ENCODE measurements around the gene CSH1. TPM values are rescaled to one million over a fixed set of nuclear protein-coding genes. Genes with fewer than 3 reads are reported as not detected.
"Not testable (repeated sequence)": the region's sequence is repeated elsewhere in the genome, so short reads cannot be mapped to it uniquely, and the experiment has no call there.

CSH1 gene
- total RNA-seq, 2 experiments from 2014 or later = not detected

DNA sequence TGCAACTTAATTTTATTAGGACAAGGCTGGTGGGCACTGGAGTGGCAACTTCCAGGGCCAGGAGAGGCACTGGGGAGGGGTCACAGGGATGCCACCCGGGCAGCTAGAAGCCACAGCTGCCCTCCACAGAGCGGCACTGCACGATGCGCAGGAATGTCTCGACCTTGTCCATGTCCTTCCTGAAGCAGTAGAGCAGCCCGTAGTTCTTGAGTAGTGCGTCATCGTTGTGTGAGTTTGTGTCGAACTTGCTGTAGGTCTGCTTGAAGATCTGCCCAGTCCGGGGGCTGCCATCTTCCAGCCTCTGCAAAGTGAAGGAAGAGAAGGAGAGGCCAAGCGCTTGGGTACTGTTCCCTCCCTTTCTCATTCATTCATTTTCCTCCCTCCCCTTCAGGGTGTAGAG, 20.8 kb upstream of the CSH1 start:
- H3K4me3 Mint-ChIP-seq; H3K27ac Mint-ChIP-seq; H3K36me3 Mint-ChIP-seq (ENCODE audit: low read depth); H3K4me1 Mint-ChIP-seq (ENCODE audit: low read depth); POLR2A ChIA-PET; H3K9me3 Mint-ChIP-seq (ENCODE audit: insufficient read depth); DNase-seq; ATAC-seq: not testable (repeated sequence)
- CTCF ChIA-PET = interaction anchor here (1.5 to 5.8 kb wide), 8 partner anchors 29 to 216 kb away, joined by 6 to 114 read pairs (median 64); partner anchors contain the start of gene ICAM2
- H3K27me3 Mint-ChIP-seq (ENCODE audit: low read depth) = peaks cover 13% of the 10 kb centered on the region

DNA sequence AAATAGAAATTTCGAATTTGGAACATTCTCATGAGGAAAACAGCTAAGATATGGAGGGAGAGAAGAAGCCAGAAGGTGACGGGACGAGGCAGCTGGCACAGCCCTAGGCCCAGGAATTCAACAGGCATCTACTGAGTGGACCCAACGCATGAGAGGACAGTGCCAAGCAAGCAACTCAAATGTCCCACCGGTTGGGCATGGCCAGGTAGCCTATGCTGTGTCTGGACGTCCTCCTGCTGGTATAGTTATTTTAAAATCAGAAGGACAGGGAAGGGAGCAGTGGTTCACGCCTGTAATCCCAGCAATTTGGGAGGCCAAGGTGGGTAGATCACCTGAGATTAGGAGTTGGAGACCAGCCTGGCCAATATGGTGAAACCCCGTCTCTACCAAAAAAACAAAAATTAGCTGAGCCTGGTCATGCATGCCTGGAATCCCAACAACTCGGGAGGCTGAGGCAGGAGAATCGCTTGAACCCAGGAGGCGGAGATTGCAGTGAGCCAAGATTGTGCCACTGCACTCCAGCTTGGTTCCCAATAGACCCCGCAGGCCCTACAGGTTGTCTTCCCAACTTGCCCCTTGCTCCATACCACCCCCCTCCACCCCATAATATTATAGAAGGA, 20.3 kb upstream of the CSH1 start:
- no peak overlapping the region for H3K27ac Mint-ChIP-seq
- no peak for DNase-seq

DNA sequence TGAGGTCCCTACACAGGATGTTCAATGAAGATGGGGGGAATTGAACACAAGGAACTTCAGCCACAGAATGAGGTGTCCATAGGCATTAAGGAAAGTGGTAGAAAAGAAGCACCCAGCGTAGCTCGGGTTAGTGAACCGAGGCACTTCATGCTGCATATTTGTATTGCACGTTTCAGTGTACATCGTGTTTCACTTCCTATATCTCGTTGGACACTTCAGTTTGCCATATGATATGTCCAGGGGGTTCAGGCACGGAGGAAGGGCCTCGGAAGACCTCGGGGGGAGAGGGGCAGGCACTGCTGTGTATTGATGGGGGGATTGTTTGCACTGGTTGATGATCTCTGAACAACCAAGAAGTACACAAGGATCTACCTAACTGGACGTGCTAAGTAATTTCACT, 19.4 kb upstream of the CSH1 start:
- POLR2A ChIA-PET; H3K4me1 Mint-ChIP-seq (ENCODE audit: low read depth); ATAC-seq; H3K36me3 Mint-ChIP-seq (ENCODE audit: low read depth); H3K4me3 Mint-ChIP-seq; DNase-seq; H3K9me3 Mint-ChIP-seq (ENCODE audit: insufficient read depth); H3K27ac Mint-ChIP-seq; H3K27me3 Mint-ChIP-seq (ENCODE audit: low read depth): not testable (repeated sequence)
- CTCF ChIA-PET = interaction anchor here (0.9 to 5.8 kb wide), 3 partner anchors 31 to 218 kb away, joined by 7 to 60 read pairs (median 10); no protein-coding TSS in a partner anchor

More for the DNA sequence above, 20.3 kb upstream of the CSH1 start:
- Mint-ChIP-seq H3K4me3 (no peak overlapping the region), H3K4me1 (ENCODE audit: low read depth) (peaks cover 8% of the 10 kb centered on the region), H3K36me3 (ENCODE audit: low read depth) (no peaks in the 10 kb centered on the region), H3K27me3 (ENCODE audit: low read depth) (peaks cover 9% of the 10 kb centered on the region), H3K9me3 (ENCODE audit: insufficient read depth) (no peaks in the 10 kb centered on the region)
- ATAC-seq = no peak
- POLR2A ChIA-PET = no interaction called here
- CTCF ChIA-PET = interaction anchor here (1.9 to 5.8 kb wide), 4 partner anchors 30 to 217 kb away, joined by 10 to 114 read pairs (median 64); partner anchors contain the start of gene ICAM2

DNA sequence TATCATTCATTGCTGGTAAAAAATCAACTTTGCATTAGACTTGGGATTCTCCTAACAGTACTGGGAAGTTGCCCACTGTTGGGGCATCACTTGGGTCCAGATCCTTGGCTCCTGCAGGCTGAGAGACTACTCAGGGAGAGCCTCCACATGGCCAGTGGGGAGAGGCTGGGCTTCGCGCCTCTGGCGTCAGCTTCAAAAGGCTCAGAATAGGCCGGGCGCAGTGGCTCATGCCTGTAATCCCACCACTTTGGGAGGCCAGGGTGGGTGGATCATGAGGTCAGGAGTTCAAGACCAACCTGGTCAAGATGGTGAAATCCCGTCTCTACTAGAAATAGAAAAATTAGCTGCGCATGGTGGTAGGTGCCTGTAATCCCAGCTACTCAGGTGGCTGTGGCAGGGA, 18.1 kb upstream of the CSH1 start:
- DNase-seq = no peak
- Mint-ChIP-seq H3K27ac (no peak overlapping the region), H3K27me3 (ENCODE audit: low read depth) (peaks cover 5% of the 10 kb centered on the region), H3K4me3 (no peak overlapping the region), H3K36me3 (ENCODE audit: low read depth) (no peaks in the 10 kb centered on the region), H3K9me3 (ENCODE audit: insufficient read depth) (no peaks in the 10 kb centered on the region), H3K4me1 (ENCODE audit: low read depth) (peaks cover 5% of the 10 kb centered on the region)
- ChIA-PET CTCF (interaction anchor here (1.0 to 4.3 kb wide), 4 partner anchors 9 to 217 kb away, joined by 3 to 48 read pairs (median 4); partner anchors contain the start of gene ERN1), POLR2A (no interaction called here)
- no peak for ATAC-seq

DNA sequence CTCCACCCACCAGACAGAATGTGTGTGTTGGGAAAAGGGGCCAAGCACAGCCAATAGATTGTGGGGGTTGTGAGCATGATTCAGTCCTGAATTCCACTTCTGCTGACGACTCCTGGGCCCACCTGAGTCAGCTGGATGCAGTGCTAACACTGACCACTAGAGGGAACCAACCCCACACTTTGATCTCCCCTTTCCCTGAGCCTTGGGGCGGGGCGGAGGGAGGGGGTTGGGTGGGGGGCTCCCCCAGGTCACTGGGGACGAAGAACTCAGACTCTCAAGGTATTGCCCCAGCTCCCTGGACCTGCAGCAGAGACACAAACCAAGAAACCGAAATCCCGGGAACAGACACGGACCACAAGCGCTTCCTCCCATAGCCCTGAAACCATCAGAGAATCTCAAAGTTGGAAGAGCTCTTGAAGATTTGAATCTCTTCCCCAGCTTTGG, 15.3 kb upstream of the CSH1 start:
- H3K9me3 Mint-ChIP-seq (ENCODE audit: insufficient read depth) = no peaks in the 10 kb centered on the region
- H3K4me3 Mint-ChIP-seq = no peak overlapping the region
- ChIA-PET POLR2A (no interaction called here), CTCF (interaction anchor here (0.7 to 4.3 kb wide), 25 partner anchors 8 to 286 kb away, joined by 3 to 48 read pairs (median 3); partner anchors contain the start of genes ERN1, GH1, ICAM2 and PRR29)
- ATAC-seq = peak; percentile 72
- DNase-seq = peak; percentile 74
- H3K27ac Mint-ChIP-seq = no peak overlapping the region
- H3K27me3 Mint-ChIP-seq (ENCODE audit: low read depth) = peaks cover 16% of the 10 kb centered on the region
- H3K36me3 Mint-ChIP-seq (ENCODE audit: low read depth) = no peaks in the 10 kb centered on the region
- H3K4me1 Mint-ChIP-seq (ENCODE audit: low read depth) = no peaks in the 10 kb centered on the region

DNA sequence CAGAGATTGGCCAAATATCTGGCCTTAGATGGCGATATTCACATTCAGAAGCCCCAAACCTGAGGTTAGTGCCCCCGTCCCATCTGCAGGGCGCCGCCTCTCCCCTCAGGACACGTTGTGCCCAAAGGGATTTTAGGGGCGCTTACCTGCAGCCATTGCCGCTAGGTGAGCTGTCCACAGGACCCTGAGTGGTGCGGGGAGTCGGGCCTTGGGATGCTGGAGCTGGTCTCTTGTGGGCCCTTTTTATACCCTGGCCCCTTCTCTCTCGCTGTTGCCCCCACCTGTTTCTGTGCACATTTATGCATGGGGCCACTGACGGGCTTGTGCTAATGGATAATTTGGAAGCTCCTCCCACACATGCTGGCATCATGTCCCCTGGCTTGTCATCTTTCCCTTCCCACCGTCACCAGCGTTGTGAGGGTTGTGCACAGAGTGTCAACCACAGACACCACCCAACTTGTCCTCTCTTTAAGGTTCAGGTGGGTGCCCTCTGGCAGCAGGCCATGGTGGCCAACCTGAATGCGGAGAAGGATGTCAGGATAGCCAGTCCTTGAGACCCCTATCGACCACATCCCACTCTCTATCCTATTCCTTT, 14.8 kb upstream of the CSH1 start, which contains the start of gene CSHL1:
CSHL1 (minus strand) TSS at position 218 of the 595 bp plus-strand sequence; CDS start at position 156, 62 bp downstream.
- Mint-ChIP-seq H3K27me3 (ENCODE audit: low read depth) (peaks cover 17% of the 10 kb centered on the region), H3K36me3 (ENCODE audit: low read depth) (no peaks in the 10 kb centered on the region), H3K4me1 (ENCODE audit: low read depth) (no peaks in the 10 kb centered on the region), H3K27ac (no peak within 1 kb of the TSS), H3K4me3 (no peak within 1 kb of the TSS), H3K9me3 (ENCODE audit: insufficient read depth) (no peaks in the 10 kb centered on the region)
- DNase-seq (no peak), ATAC-seq (no peak)
- ChIA-PET POLR2A (no interaction called here), CTCF (interaction anchor here (0.7 to 4.3 kb wide), 23 partner anchors 8 to 287 kb away, joined by 3 to 48 read pairs (median 4); partner anchors contain the start of genes ERN1, GH1, ICAM2 and PRR29)

DNA sequence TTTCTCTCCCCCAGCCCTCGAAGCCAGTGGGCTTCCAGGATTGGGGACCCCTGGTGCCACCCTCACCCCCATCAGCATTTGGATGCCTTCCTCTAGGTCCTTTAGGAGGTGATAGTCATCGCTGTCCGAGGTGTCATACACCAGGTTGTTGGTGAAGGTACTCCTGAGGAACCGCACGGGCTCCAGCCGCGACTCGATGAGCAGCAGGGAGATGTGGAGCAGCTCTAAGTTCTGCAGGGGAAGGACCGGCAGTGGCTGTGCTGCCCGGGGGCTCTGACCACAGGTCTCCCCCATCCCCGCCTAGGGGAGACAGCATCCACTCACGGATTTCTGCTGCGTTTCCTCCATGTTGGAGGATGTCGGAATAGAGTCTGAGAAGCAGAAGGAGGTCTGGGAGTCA, 13.7 kb upstream of the CSH1 start:
- H3K4me3 Mint-ChIP-seq = no peak overlapping the region
- no peaks in the 10 kb centered on the region for H3K36me3 Mint-ChIP-seq (ENCODE audit: low read depth)
- no peaks in the 10 kb centered on the region for H3K4me1 Mint-ChIP-seq (ENCODE audit: low read depth)
- H3K9me3 Mint-ChIP-seq (ENCODE audit: insufficient read depth) = no peaks in the 10 kb centered on the region
- no peak overlapping the region for H3K27ac Mint-ChIP-seq
- peaks cover 14% of the 10 kb centered on the region for H3K27me3 Mint-ChIP-seq (ENCODE audit: low read depth)
- ChIA-PET CTCF (interaction anchor here (0.6 to 4.3 kb wide), 9 partner anchors 9 to 222 kb away, joined by 3 to 48 read pairs (median 5); partner anchors contain the start of genes ERN1, GH1 and ICAM2), POLR2A (no interaction called here)
- DNase-seq (no peak), ATAC-seq (no peak)

DNA sequence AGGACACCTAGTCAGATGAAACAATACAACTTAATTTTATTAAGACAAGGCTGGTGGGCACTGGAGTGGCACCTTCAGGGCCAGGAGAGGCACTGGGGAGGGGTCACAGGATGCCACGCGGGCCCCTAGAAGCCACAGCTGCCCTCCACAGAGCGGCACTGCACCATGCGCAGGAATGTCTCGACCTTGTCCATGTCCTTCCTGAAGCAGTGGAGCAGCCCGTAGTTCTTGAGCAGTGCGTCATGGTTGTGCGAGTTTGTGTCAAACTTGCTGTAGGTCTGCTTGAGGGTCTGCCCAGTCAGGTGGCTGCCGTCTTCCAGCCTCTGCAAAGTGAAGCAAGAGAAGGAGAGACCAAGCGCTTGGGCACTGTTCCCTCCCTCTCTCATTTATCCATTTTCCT, 13.2 kb upstream of the CSH1 start:
- H3K27me3 Mint-ChIP-seq (ENCODE audit: low read depth) = peaks cover 14% of the 10 kb centered on the region
- DNase-seq; H3K4me1 Mint-ChIP-seq (ENCODE audit: low read depth); POLR2A ChIA-PET; H3K4me3 Mint-ChIP-seq; ATAC-seq; H3K27ac Mint-ChIP-seq; H3K36me3 Mint-ChIP-seq (ENCODE audit: low read depth); H3K9me3 Mint-ChIP-seq (ENCODE audit: insufficient read depth): not testable (repeated sequence)
- CTCF ChIA-PET = interaction anchor here (3.7 kb wide), 1 partner anchor 119 kb away, joined by 30 read pairs; no protein-coding TSS in a partner anchor

DNA sequence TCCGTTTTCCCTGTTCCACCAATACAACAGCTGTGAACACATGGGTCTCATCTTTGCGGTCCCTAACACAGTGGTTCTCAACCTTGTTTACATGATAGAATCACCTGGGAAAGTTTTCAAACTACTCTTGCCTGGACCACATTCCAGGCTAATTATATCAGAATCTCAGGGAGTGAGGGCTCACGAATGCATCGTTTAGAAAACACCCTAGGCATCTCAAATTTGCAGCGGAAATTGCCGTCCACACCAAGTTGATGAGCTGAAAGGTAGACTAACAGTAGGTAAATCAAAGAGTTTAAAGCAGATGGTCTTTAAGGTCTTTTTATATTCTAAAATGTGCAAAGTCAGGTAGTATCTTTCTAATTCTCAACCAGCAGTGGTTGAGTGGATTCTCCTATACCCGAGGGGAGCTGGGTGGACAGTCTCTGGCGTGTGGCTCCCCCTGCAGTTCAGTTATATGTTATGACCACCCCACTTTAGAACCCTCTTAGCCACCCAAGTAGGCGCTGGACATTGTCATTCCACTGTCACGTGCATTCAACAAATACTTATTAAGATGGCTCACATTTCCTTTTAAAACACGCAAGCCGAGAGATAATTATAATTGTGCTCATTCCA, 10.9 kb upstream of the CSH1 start:
- H3K4me3 Mint-ChIP-seq; POLR2A ChIA-PET; H3K9me3 Mint-ChIP-seq (ENCODE audit: insufficient read depth); H3K36me3 Mint-ChIP-seq (ENCODE audit: low read depth); H3K27ac Mint-ChIP-seq; H3K4me1 Mint-ChIP-seq (ENCODE audit: low read depth): not testable (repeated sequence)
- peaks cover 24% of the 10 kb centered on the region for H3K27me3 Mint-ChIP-seq (ENCODE audit: low read depth)
- peak; percentile 61 for ATAC-seq
- CTCF ChIA-PET = interaction anchor here (1.1 to 2.9 kb wide), 6 partner anchors 12 to 120 kb away, joined by 3 to 11 read pairs (median 5); partner anchors contain the start of gene GH1
- peak; percentile 44 for DNase-seq

DNA sequence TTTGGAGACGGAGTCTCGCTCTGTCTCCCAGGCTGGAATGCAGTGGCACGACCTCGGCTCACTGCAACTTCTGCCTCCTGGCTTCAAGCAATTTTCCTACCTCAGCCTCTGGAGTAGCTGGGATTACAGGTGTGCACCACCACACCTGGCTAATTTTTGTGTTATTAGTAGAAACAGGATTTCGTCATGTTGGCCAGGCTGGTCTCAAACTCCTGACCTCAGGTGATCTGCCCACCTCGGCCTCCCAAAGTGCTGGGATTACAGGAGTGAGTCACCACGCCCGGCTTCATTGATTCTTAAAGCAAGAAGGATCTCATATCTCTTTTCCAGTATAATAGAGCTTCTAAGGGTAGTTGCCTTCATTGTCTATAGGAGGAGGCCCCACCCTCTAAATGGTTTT, 8.4 kb upstream of the CSH1 start:
- ATAC-seq; POLR2A ChIA-PET; H3K4me3 Mint-ChIP-seq; DNase-seq; H3K27ac Mint-ChIP-seq; H3K36me3 Mint-ChIP-seq (ENCODE audit: low read depth); H3K4me1 Mint-ChIP-seq (ENCODE audit: low read depth); H3K9me3 Mint-ChIP-seq (ENCODE audit: insufficient read depth): not testable (repeated sequence)
- H3K27me3 Mint-ChIP-seq (ENCODE audit: low read depth) = peaks cover 35% of the 10 kb centered on the region
- CTCF ChIA-PET = interaction anchor here (0.7 to 4.0 kb wide), 9 partner anchors 10 to 229 kb away, joined by 3 to 31 read pairs (median 8); partner anchors contain the start of genes CD79B and GH1

DNA sequence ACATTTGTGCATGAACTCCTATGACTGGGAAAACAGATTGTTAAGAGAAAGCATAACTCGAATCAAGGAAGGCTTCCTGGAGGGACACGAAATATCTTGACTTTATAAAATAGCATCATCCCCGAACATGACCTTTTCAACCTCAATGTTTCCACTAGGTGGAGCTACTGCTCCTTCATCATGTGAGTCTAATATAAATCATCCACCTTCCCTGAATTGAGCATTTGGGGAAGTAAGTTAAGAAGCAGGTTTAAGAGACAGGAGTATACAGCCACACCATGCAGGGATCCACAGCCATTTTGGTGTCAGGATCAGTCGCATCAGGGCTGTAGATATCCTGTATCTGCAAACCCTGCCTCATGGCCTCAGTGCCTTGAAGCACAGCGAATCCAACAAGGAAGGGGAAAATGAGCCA, 7.4 kb upstream of the CSH1 start:
- DNase-seq (peak; percentile 64), ATAC-seq (peak; percentile 76)
- H3K4me1 Mint-ChIP-seq (ENCODE audit: low read depth); H3K4me3 Mint-ChIP-seq; H3K9me3 Mint-ChIP-seq (ENCODE audit: insufficient read depth); POLR2A ChIA-PET; H3K27ac Mint-ChIP-seq; H3K36me3 Mint-ChIP-seq (ENCODE audit: low read depth): not testable (repeated sequence)
- H3K27me3 Mint-ChIP-seq (ENCODE audit: low read depth) = peaks cover 33% of the 10 kb centered on the region
- CTCF ChIA-PET = interaction anchor here (0.7 to 4.0 kb wide), 17 partner anchors 8 to 296 kb away, joined by 3 to 31 read pairs (median 8); partner anchors contain the start of genes CD79B, CSHL1 and GH1

Measured in activated CD8-positive, alpha-beta T cell treated with anti-CD3 and anti-CD28 coated beads, Interleukin-2, amount 10 ng/mL, durations not matched to agents 7 days and 5 days (primary cell).